ENCODE measurements around the gene UBE3D. TPM values are rescaled to one million over a fixed set of nuclear protein-coding genes. Genes with fewer than 3 reads are reported as not detected.

The UBE3D gene
- total RNA-seq, 2 donors from 2014 or later: 9.3 to 11.5 TPM

DNA sequence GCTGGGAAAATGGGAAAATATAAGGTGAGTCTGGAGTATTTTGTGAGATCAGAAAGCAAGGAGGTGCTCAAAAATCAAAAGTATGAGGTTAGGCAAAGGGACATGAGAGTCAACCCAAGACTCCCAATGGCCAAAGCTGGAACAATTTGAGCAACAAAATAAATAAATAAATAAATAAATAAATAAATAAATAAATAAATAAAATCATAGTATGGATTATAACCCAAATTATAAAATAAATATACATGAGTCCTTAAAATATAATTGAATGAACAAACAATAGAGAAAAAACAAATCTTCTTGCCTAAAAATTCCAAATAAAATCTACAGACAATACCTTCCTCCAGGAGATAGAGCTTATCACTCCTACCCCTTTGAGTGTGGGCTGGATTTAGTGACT lies 69.5 kb downstream of the UBE3D start:
- no peaks in the 10 kb centered on the region for H3K9me3 ChIP-seq
- H3K4me1 ChIP-seq: no peaks in the 10 kb centered on the region
- ATAC-seq (no peak), DNase-seq (no peak)
- intact Hi-C loops (cut with DNase I): no loop called here
- H3K27me3 ChIP-seq: no peaks in the 10 kb centered on the region
- no peak overlapping the region for H3K27ac ChIP-seq
- H3K4me3 ChIP-seq: no peak overlapping the region
- no peaks in the 10 kb centered on the region for H3K36me3 ChIP-seq (replicated peaks in 1 of 2; ENCODE audit: insufficient read depth in 1 of 2, low read depth in 2 of 2)
- TF ChIP-seq, protein P1, sequence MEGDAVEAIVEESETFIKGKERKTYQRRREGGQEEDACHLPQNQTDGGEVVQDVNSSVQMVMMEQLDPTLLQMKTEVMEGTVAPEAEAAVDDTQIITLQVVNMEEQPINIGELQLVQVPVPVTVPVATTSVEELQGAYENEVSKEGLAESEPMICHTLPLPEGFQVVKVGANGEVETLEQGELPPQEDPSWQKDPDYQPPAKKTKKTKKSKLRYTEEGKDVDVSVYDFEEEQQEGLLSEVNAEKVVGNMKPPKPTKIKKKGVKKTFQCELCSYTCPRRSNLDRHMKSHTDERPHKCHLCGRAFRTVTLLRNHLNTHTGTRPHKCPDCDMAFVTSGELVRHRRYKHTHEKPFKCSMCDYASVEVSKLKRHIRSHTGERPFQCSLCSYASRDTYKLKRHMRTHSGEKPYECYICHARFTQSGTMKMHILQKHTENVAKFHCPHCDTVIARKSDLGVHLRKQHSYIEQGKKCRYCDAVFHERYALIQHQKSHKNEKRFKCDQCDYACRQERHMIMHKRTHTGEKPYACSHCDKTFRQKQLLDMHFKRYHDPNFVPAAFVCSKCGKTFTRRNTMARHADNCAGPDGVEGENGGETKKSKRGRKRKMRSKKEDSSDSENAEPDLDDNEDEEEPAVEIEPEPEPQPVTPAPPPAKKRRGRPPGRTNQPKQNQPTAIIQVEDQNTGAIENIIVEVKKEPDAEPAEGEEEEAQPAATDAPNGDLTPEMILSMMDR (IDR thresholded peaks at IDR 0.05): no peak
- TF ChIP-seq POLR2A (IDR thresholded peaks at IDR 0.05): no peak

DNA sequence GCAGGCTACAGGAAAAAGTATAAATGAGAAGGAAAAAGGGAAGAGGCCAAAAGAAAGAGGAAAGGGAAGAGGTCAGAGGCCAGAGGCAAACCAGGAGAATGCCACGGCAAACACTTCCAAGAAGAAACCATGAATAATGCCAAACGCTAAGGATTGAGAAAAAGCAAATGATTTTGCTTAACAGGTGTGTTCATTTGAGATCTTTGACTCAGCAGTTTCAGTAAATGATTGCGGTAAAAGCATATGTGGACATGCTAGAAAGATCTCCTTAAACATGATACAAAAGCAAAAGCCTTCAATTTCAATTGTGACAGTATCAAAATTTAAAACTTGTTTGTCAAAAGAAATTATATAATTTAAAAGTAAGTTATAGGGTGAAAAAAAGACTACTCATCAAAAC lies 70.6 kb downstream of the UBE3D start:
- Histone ChIP-seq H3K4me1 (no peaks in the 10 kb centered on the region), H3K36me3 (replicated peaks in 1 of 2; ENCODE audit: insufficient read depth in 1 of 2, low read depth in 2 of 2) (no peaks in the 10 kb centered on the region), H3K27ac (no peak overlapping the region), H3K9me3 (no peaks in the 10 kb centered on the region), H3K4me3 (no peak overlapping the region), H3K27me3 (no peaks in the 10 kb centered on the region)
- no peak for TF ChIP-seq POLR2A (IDR thresholded peaks at IDR 0.05)
- TF ChIP-seq, protein P1 (IDR thresholded peaks at IDR 0.05): no peak
- DNase-seq (no peak), ATAC-seq (no peak)
- intact Hi-C loops (cut with DNase I): no loop called here
- WGBS, 2 donors: 45 to 69% methylated on average over 3 of the region's 3 CpGs

GRCh38 chr6:82989736-82990290 lies 75.8 kb downstream of the UBE3D start:
- intact Hi-C loops (cut with DNase I): no loop called here
- ATAC-seq: no peak
- Histone ChIP-seq H3K9me3 (no peaks in the 10 kb centered on the region), H3K27ac (no peak overlapping the region), H3K27me3 (no peaks in the 10 kb centered on the region), H3K4me3 (no peak overlapping the region), H3K4me1 (no peaks in the 10 kb centered on the region), H3K36me3 (replicated peaks in 1 of 2; ENCODE audit: insufficient read depth in 1 of 2, low read depth in 2 of 2) (no peaks in the 10 kb centered on the region)
- DNase-seq: no peak
- no peak for TF ChIP-seq POLR2A (IDR thresholded peaks at IDR 0.05)
- TF ChIP-seq, protein P1 (IDR thresholded peaks at IDR 0.05): no peak

DNA sequence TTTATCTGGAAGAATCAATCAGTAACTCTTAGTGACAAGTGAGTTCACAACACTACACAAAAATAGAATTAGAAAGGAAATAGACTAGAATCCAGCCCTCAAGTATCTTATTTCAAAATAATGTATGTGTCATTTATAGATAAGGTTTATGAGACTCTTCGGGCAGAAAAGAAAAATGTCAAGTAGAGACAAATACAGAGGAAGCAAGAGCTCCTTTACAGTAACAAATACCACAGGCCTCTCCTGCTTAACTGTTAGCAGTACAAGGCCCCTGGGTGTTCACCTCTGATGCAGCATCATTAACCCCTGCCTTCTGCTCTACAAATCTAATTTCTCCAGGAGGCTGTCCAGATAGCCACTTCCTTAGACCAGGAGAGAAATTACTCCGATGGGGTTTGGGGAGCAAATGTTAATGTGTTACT lies 76.7 kb downstream of the UBE3D start:
- H3K4me3 ChIP-seq: no peak overlapping the region
- no peak for TF ChIP-seq POLR2A (IDR thresholded peaks at IDR 0.05)
- TF ChIP-seq, protein P1 (IDR thresholded peaks at IDR 0.05): no peak
- no peaks in the 10 kb centered on the region for H3K27me3 ChIP-seq
- ATAC-seq (no peak), DNase-seq (no peak)
- intact Hi-C loops (cut with DNase I): no loop called here
- H3K36me3 ChIP-seq (replicated peaks in 1 of 2; ENCODE audit: insufficient read depth in 1 of 2, low read depth in 2 of 2): no peaks in the 10 kb centered on the region
- no peaks in the 10 kb centered on the region for H3K4me1 ChIP-seq
- no peak overlapping the region for H3K27ac ChIP-seq
- H3K9me3 ChIP-seq: no peaks in the 10 kb centered on the region
- 52 to 69% methylated on average over 2 of the region's 2 CpGs for WGBS, 2 donors

DNA sequence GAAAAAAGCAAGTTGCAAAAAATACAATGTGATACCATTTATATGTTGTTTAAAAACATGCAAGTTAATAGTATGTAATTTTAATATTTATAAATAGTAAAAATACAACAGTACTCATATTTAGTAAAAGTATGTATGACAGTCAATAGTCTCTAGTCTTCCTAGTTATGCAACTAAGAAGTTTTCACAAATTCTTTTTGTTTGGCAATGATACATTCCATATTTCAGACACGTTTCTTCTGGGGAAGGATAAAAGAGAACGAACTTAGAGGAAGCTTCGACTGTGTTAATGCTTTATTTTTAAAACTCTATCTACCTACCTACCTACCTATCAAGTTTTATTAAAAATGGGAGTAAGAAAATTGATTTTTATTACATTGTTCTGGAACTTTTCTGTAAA lies 77.7 kb downstream of the UBE3D start:
- Histone ChIP-seq H3K4me3 (no peak overlapping the region), H3K4me1 (no peaks in the 10 kb centered on the region), H3K27ac (no peak overlapping the region), H3K27me3 (no peaks in the 10 kb centered on the region), H3K9me3 (no peaks in the 10 kb centered on the region), H3K36me3 (replicated peaks in 1 of 2; ENCODE audit: insufficient read depth in 1 of 2, low read depth in 2 of 2) (no peaks in the 10 kb centered on the region)
- WGBS, 2 donors: 62 to 84% methylated on average over 3 of the region's 3 CpGs
- DNase-seq: no peak
- TF ChIP-seq, protein P1 (IDR thresholded peaks at IDR 0.05): no peak
- no peak for TF ChIP-seq POLR2A (IDR thresholded peaks at IDR 0.05)
- intact Hi-C loops (cut with DNase I): no loop called here
- ATAC-seq: no peak
